GM10248 (cell line): Measurements from ENCODE around the gene CYP2A13.
"Not testable (repeated sequence)": the region's sequence is repeated elsewhere in the genome, so short reads cannot be mapped to it uniquely, and the experiment has no call there.

Source experiments
- CTCF ChIA-PET: fragments of 300-600 bp; sonication (Branson Sonifier 250); formaldehyde crosslinking; extraction: SDS; loops from one replicate; lab custom pipeline; 2021; ENCODE audit warnings: antibody characterized with exemption; lab: Yijun Ruan, JAX
- POLR2A ChIA-PET: fragments of 350-650 bp; sonication (Branson Sonifier 250); formaldehyde crosslinking; extraction: SDS; loops from one replicate; lab custom pipeline; 2020; ENCODE audit warnings: antibody characterized with exemption; lab: Yijun Ruan, JAX
- DNase-seq: peaks from one replicate; pipeline ENCODE4 v3.0.0; 2012; ENCODE audit errors: extremely low spot score
- CTCF ChIP-seq: IDR thresholded peaks from 2 replicates; pipeline ENCODE4 v1.5.1; 2012; ENCODE audit warnings: mild to moderate bottlenecking, low read depth; ENCODE audit errors: extremely low read depth, missing control alignments, control extremely low read depth

CYP2A13 gene

GRCh38 chr19:41098762-41099161, 10.5 kb downstream of the CYP2A13 start:
- ChIA-PET CTCF (interaction anchor here (1.2 kb wide), 1 partner anchor 46 kb away, joined by 3 read pairs; no protein-coding TSS in a partner anchor), POLR2A (no interaction called here)
- no peak for TF ChIP-seq CTCF
- DNase-seq = no peak

- CTCF ChIA-PET, DNase-seq, POLR2A ChIA-PET: not testable (repeated sequence)
These were observed 14.0 kb downstream of the CYP2A13 start for GRCh38 chr19:41102210-41102609.

GRCh38 chr19:41106177-41106576, 17.9 kb downstream of the CYP2A13 start:
- no peak for DNase-seq
- ChIA-PET CTCF (no interaction called here), POLR2A (no interaction called here)
- no peak for TF ChIP-seq CTCF

GRCh38 chr19:41111296-41111695, 23.0 kb downstream of the CYP2A13 start:
- POLR2A ChIA-PET = no interaction called here
- no peak for TF ChIP-seq CTCF
- DNase-seq = no peak
- CTCF ChIA-PET = interaction anchor here (1.3 kb wide), 1 partner anchor 15 kb away, joined by 4 read pairs; no protein-coding TSS in a partner anchor

- no peak for DNase-seq
- TF ChIP-seq CTCF = no peak
- ChIA-PET CTCF (no interaction called here), POLR2A (no interaction called here)
These were observed 23.6 kb downstream of the CYP2A13 start for GRCh38 chr19:41111750-41112295.

- TF ChIP-seq CTCF = no peak
- CTCF ChIA-PET = no interaction called here
- DNase-seq = no peak
- POLR2A ChIA-PET = no interaction called here
These were observed 24.6 kb downstream of the CYP2A13 start for GRCh38 chr19:41112728-41113290.

- POLR2A ChIA-PET = no interaction called here
- TF ChIP-seq CTCF = no peak
- DNase-seq = no peak
- CTCF ChIA-PET = interaction anchor here (0.7 kb wide), 1 partner anchor 149 kb away, joined by 3 read pairs; no protein-coding TSS in a partner anchor
These were observed 25.9 kb downstream of the CYP2A13 start, which contains the start of gene CYP2F1 for GRCh38 chr19:41114132-41114531. Gene CYP2F1 (plus strand): TSS chr19:41114432. CDS start chr19:41116189, 1,757 bp downstream.
